SK-N-SH (cell line): ENCODE results near the gene PFKP. TPM values are rescaled to one million over a fixed set of nuclear protein-coding genes. Genes with fewer than 3 reads are reported as not detected.

ENCODE experiments used
- CTCF ChIA-PET: fragments of 300-600, 350-600 bp; formaldehyde crosslinking; extraction: SDS; loops from one replicate; lab custom pipeline; 2021; lab: Yijun Ruan, JAX
- POLR2A ChIA-PET: fragments of 350-600 bp; sonication (Branson Sonifier 250); formaldehyde crosslinking; extraction: SDS; loops from one replicate; lab custom pipeline; 2020; ENCODE audit warnings: antibody characterized with exemption, inconsistent platforms; lab: Yijun Ruan, JAX
- DNase-seq: peaks from one replicate; pipeline ENCODE4 v3.0.0; 2012
- H2AFZ ChIP-seq: fragments of 200-600 bp; sonication (generic); 2 replicates; pipeline ENCODE4 v1.8.1; 2016; ENCODE audit warnings: antibody characterized with exemption, mild to moderate bottlenecking, low read depth
- H3F3A ChIP-seq: fragments of 200-600 bp; sonication (generic); replicated peaks from 2 replicates; pipeline ENCODE3; 2016; ENCODE audit warnings: antibody characterized with exemption, mild to moderate bottlenecking; ENCODE audit not compliant: insufficient read depth
- H3K27ac ChIP-seq, 2 experiments: fragments of 200-500 bp in 1 of 2; fragments of 200-600 bp in 1 of 2; sonication (Bioruptor generic) in 1 of 2; sonication (generic), shearing (Covaris generic) in 1 of 2; 2 replicates each; pipeline versions ENCODE4 v1.5.1 to v1.6.1; 2014 to 2016; ENCODE audit warnings: low read depth in 2 of 2, inconsistent platforms in 1 of 2, low read length in 1 of 2, mild to moderate bottlenecking in 1 of 2, mixed read lengths in 1 of 2
- H3K27me3 ChIP-seq: fragments of 200-600 bp; sonication (generic), shearing (Covaris generic); 2 replicates; pipeline ENCODE4 v1.6.1; 2016; ENCODE audit warnings: mixed run types; ENCODE audit not compliant: insufficient read depth
- H3K36me3 ChIP-seq, 2 experiments: fragments of 200-500 bp in 1 of 2; fragments of 200-600 bp in 1 of 2; sonication (Bioruptor generic) in 1 of 2; sonication (generic) in 1 of 2; replicated peaks in 1 of 2; 2 replicates each; pipeline versions ENCODE3 to v1.5.1; 2014 to 2016; ENCODE audit warnings: low read length in 1 of 2, mild to moderate bottlenecking in 1 of 2; ENCODE audit not compliant: insufficient read depth in 2 of 2, control insufficient read depth in 1 of 2
- H3K4me1 ChIP-seq, 2 experiments: fragments of 200-500 bp in 1 of 2; fragments of 200-600 bp in 1 of 2; sonication (Bioruptor generic) in 1 of 2; sonication (generic), shearing (Covaris generic) in 1 of 2; 2 replicates each; pipeline versions ENCODE4 v1.5.1 to v1.6.1; 2014 to 2016; ENCODE audit warnings: low read depth in 1 of 2, low read length in 1 of 2, mixed run types in 1 of 2; ENCODE audit not compliant: insufficient read depth in 2 of 2, control insufficient read depth in 1 of 2
- H3K4me2 ChIP-seq: fragments of 200-600 bp; sonication (generic), shearing (Covaris generic); 2 replicates; pipeline ENCODE4 v1.6.1; 2017; ENCODE audit warnings: mixed run types
- H3K4me3 ChIP-seq, 2 experiments: fragments of 200-500 bp in 1 of 2; fragments of 200-600 bp in 1 of 2; sonication (Bioruptor generic) in 1 of 2; sonication (generic), shearing (Covaris generic) in 1 of 2; 2 replicates each; pipeline versions ENCODE4 v1.5.1 to v1.8.1; 2014 to 2016; ENCODE audit warnings: low read depth in 2 of 2, inconsistent platforms in 1 of 2, low read length in 1 of 2, mild to moderate bottlenecking in 1 of 2, mixed read lengths in 1 of 2, moderate library complexity in 1 of 2
- H3K79me2 ChIP-seq: fragments of 200-600 bp; sonication (generic); 2 replicates; pipeline ENCODE4 v1.8.1; 2017; ENCODE audit warnings: mild to moderate bottlenecking; ENCODE audit not compliant: insufficient read depth
- H3K9ac ChIP-seq: fragments of 200-600 bp; sonication (generic); 2 replicates; pipeline ENCODE4 v1.6.1; 2017; ENCODE audit warnings: mixed run types
- H3K9me2 ChIP-seq: fragments of 200-600 bp; sonication (generic); 2 replicates; pipeline ENCODE4 v1.6.1; 2017; ENCODE audit warnings: mixed run types
- H3K9me3 ChIP-seq: fragments of 200-600 bp; sonication (generic); 2 replicates; pipeline ENCODE4 v1.6.1; 2017; ENCODE audit warnings: mixed run types, mild to moderate bottlenecking, moderate library complexity
- H4K20me1 ChIP-seq: fragments of 200-600 bp; sonication (generic); 2 replicates; pipeline ENCODE4 v1.6.1; 2017; ENCODE audit warnings: mild to moderate bottlenecking, mixed run types; ENCODE audit not compliant: insufficient read depth
- EZH2phosphoT487 ChIP-seq: fragments of 200-600 bp; sonication (generic); IDR thresholded peaks from 2 replicates; pipeline ENCODE4 v1.6.1; 2017; ENCODE audit warnings: low read depth, mixed run types, mild to moderate bottlenecking, antibody characterized with exemption, moderate library complexity, borderline replicate concordance
- FOSL2 ChIP-seq: IDR thresholded peaks from 2 replicates; pipeline ENCODE4 v1.4.0; 2012; ENCODE audit warnings: low read depth, mild to moderate bottlenecking, moderate library complexity, borderline replicate concordance
- MAX ChIP-seq: IDR thresholded peaks from 2 replicates; pipeline ENCODE4 v1.4.0; 2012; ENCODE audit warnings: low read depth
- PBX3 ChIP-seq: IDR thresholded peaks from 2 replicates; pipeline ENCODE4; 2012
- POLR2AphosphoS5 ChIP-seq: IDR thresholded peaks from 2 replicates; pipeline ENCODE4 v1.6.1; 2012; ENCODE audit warnings: low read depth, low read length
- RCOR1 ChIP-seq: fragments of 150-350 bp; IDR thresholded peaks from 2 replicates; pipeline ENCODE4 v1.6.1; 2017; ENCODE audit warnings: antibody characterized with exemption, low read length
- TAF1 ChIP-seq: IDR thresholded peaks from 2 replicates; pipeline ENCODE4 v1.6.1; 2012; ENCODE audit warnings: low read depth, mild to moderate bottlenecking, low read length, moderate library complexity, borderline replicate concordance
- USF1 ChIP-seq: IDR thresholded peaks from 2 replicates; pipeline ENCODE4 v1.4.0; 2012; ENCODE audit warnings: low read depth, borderline replicate concordance
- YY1 ChIP-seq: IDR thresholded peaks from 2 replicates; pipeline ENCODE4 v1.4.0; 2012; ENCODE audit warnings: low read depth, mild to moderate bottlenecking
- ZBTB33 ChIP-seq: IDR thresholded peaks from 2 replicates; pipeline ENCODE4 v1.4.0; 2012; ENCODE audit warnings: low read depth, borderline replicate concordance
- WGBS: methylation state at CpG from one replicate; pipeline ENCODE4 v1.1.6; 2017; ENCODE audit warnings: low lambda C conversion rate; 5-methylcytosine and 5-hydroxymethylcytosine counted together
- polyA plus RNA-seq, 3 experiments: library from polyadenylated mRNA; depleted of rRNA; stranded (reverse); fragments of >200 nt; gene quantifications; 2 replicates each; pipeline ENCODE4 v1.2.3, GENCODE V29; 2012

Gene PFKP
- 143 and 175 TPM in 2 replicates for polyA plus RNA-seq (2012; rRNA removed)
- polyA plus RNA-seq (2012; cell fraction: cytosol; rRNA removed): 87.4 and 114 TPM in 2 replicates
- polyA plus RNA-seq (2012; cell fraction: nucleus; rRNA removed): 193 and 198 TPM in 2 replicates

- Histone ChIP-seq H3K4me1 (peaks cover 23 to 32% of the 10 kb centered on the region in 2 experiments; a peak in 3 of 4 replicates), H3K27ac (peak within 1 kb of the TSS; percentile 62 to 82), H3K4me2 (peak within 1 kb of the TSS; percentile 94), H3K79me2 (peaks cover 49% of the 10 kb centered on the region), H3K9ac (peak within 1 kb of the TSS; percentile 95), H3K4me3 (peak within 1 kb of the TSS; percentile 94), H3F3A (peaks cover 7% of the 10 kb centered on the region), H3K36me3 (peaks cover 12 to 25% of the 10 kb centered on the region in 2 experiments), H3K27me3 (no peaks in the 10 kb centered on the region), H2AFZ (peak within 1 kb of the TSS; percentile 59; the same call in 1 of the 2 replicates), H4K20me1 (peaks cover 21% of the 10 kb centered on the region), H3K9me2 (no peaks in the 10 kb centered on the region), H3K9me3 (no peaks in the 10 kb centered on the region)
- CTCF ChIA-PET: interaction anchor here (1.1 to 1.7 kb wide), 3 partner anchors 23 to 139 kb away, joined by 3 to 6 read pairs (median 4); no protein-coding TSS in a partner anchor
- WGBS: 2% methylated on average over 42 of the region's 86 CpGs
- TF ChIP-seq TAF1 (peak; percentile 47; the same call in 1 of the 2 replicates), POLR2AphosphoS5 (peak; percentile 53; the same call in 1 of the 2 replicates), FOSL2 (no peak)
- POLR2A ChIA-PET: interaction anchor here (0.6 kb wide), 1 partner anchor 511 kb away, joined by 3 read pairs; no protein-coding TSS in a partner anchor
- DNase-seq: peak; percentile 89
Measured at GRCh38 chr10:3067118-3067858, at the start of gene PFKP. TSS of gene PFKP (plus strand) at chr10:3067548. CDS start at chr10:3067596, 48 bp downstream.

GRCh38 chr10:3018247-3018646 lies 49.1 kb upstream of the PFKP start:
- Histone ChIP-seq H3K27me3 (peaks cover 7% of the 10 kb centered on the region; the same call in 1 of the 2 replicates), H3F3A (no peaks in the 10 kb centered on the region), H3K79me2 (no peaks in the 10 kb centered on the region), H3K9me2 (no peaks in the 10 kb centered on the region), H3K4me3 (no peak overlapping the region), H3K27ac (no peak overlapping the region), H3K4me1 (no peaks in the 10 kb centered on the region; a peak in 1 of 4 replicates), H3K36me3 (no peaks in the 10 kb centered on the region), H3K9me3 (no peaks in the 10 kb centered on the region), H2AFZ (no peak overlapping the region), H4K20me1 (no peaks in the 10 kb centered on the region), H3K4me2 (no peak overlapping the region), H3K9ac (no peak overlapping the region)
- POLR2A ChIA-PET: no interaction called here
- CTCF ChIA-PET: interaction anchor here (1.2 to 1.4 kb wide), 2 partner anchors 25 to 40 kb away, joined by 4 read pairs; no protein-coding TSS in a partner anchor
- DNase-seq: no peak
- WGBS: 32% methylated on average over 4 of the region's 4 CpGs
- TF ChIP-seq ZBTB33: no peak
- TF ChIP-seq YY1: no peak
- no peak for TF ChIP-seq PBX3
- no peak for TF ChIP-seq MAX
- TF ChIP-seq RCOR1: no peak
- TF ChIP-seq TAF1: no peak
- no peak for TF ChIP-seq EZH2phosphoT487
- no peak for TF ChIP-seq USF1
